ENCODE data around the gene DPM3.
A peak's percentile ranks its signal among the peaks of the same experiment; 100 is the strongest.

Gene DPM3

GRCh38 chr1:155172732-155173477, 32.6 kb upstream of the DPM3 start, which contains the start of gene KRTCAP2 (continued):
- TF ChIP-seq ZNF26 (tag by site-specific recombination; IDR thresholded peaks at IDR 0.05) (no peak), ZNF580 (tag by site-specific recombination; IDR thresholded peaks at IDR 0.05) (no peak; the same call in 1 of the 2 replicates), ZFHX2 (tag by site-specific recombination; conservative IDR thresholded peaks at IDR 0.05) (0 out of 2 replicates have a peak, but pooled peaks have one; percentile 18), HOXC10 (CRISPR knock-in tag; IDR thresholded peaks at IDR 0.05) (no peak), ZBTB49 (tag by site-specific recombination; IDR thresholded peaks at IDR 0.05; ENCODE audit: low read depth) (no peak), GFI1B (tag by site-specific recombination; IDR thresholded peaks at IDR 0.05) (no peak), ZEB2 (tag by site-specific recombination; IDR thresholded peaks at IDR 0.05) (peak; percentile 82), ZNF670 (tag by site-specific recombination; IDR thresholded peaks at IDR 0.05; ENCODE audit: low read depth) (no peak), ZNF626 (tag by site-specific recombination; IDR thresholded peaks at IDR 0.05) (no peak), ZNF692 (tag by site-specific recombination; IDR thresholded peaks at IDR 0.05) (peak; percentile 90), ZNF596 (tag by site-specific recombination; IDR thresholded peaks at IDR 0.05) (no peak), AEBP2 (tag by site-specific recombination; IDR thresholded peaks at IDR 0.05; ENCODE audit: borderline replicate concordance) (no peak), ZNF558 (tag by site-specific recombination; IDR thresholded peaks at IDR 0.05) (no peak; the same call in 1 of the 2 replicates), ZNF530 (tag by site-specific recombination; IDR thresholded peaks at IDR 0.05; ENCODE audit: low read depth) (no peak), ZNF621 (tag by site-specific recombination; IDR thresholded peaks at IDR 0.05) (no peak), ZNF10 (tag by site-specific recombination; IDR thresholded peaks at IDR 0.05) (no peak), ZBTB11 (tag by site-specific recombination; conservative IDR thresholded peaks at IDR 0.05; ENCODE audit: low read depth) (no peak; the same call in none of the 2 replicates), YY1 (tag by site-specific recombination; IDR thresholded peaks at IDR 0.05) (no peak), ZNF324 (tag by site-specific recombination; IDR thresholded peaks at IDR 0.05) (no peak), ZNF707 (tag by site-specific recombination; IDR thresholded peaks at IDR 0.05) (no peak), ZNF645 (tag by site-specific recombination; IDR thresholded peaks at IDR 0.05) (no peak), ZNF133 (tag by site-specific recombination; IDR thresholded peaks at IDR 0.05) (no peak), ZNF174 (tag by site-specific recombination; IDR thresholded peaks at IDR 0.05) (no peak), ZNF394 (tag by site-specific recombination; IDR thresholded peaks at IDR 0.05; ENCODE audit: borderline replicate concordance) (peak; percentile 100), ZNF24 (tag by site-specific recombination; IDR thresholded peaks at IDR 0.05) (peak; percentile 86; the same call in 1 of the 2 replicates), ZNF654 (tag by site-specific recombination; IDR thresholded peaks at IDR 0.05; ENCODE audit: low read depth) (no peak), ZNF175 (tag by site-specific recombination; IDR thresholded peaks at IDR 0.05) (no peak)
